ENCODE data around the gene TPT1.

TPT1 gene

DNA sequence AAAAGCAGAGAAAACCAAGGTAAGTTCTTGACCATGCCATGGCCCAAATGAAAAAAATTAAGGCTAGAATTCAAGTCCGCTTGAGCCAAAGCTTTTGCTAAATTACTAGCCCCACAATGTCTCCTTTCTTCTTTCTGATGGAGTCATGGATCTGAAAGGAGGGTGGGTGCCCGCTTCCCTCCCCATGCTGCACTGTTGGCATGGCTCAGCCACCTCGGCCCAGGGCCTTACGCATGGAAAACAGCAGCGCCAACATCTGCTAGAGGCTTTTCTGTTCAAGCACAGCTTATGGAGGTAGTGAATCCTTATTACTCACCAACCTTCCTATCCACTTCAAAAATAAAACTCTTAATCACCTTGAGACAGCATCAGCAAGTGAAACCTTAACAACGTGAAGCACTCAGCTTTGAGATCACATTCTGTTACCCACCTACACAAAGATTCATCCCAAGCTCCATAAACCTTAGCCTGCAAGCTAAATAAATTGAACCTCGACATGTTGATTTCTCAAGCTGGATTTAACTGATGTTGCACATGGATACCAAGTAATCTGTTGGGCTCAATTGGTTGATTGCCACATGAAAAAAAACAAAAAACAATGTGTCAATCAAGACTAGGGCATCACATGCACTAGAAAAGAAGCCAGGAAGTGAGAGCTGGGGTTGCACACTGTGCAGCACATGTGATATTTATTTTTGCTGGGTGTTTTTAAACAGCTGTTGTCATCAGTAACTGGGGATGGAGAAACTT is 43.4 kb downstream of the TPT1 start:
- no peak overlapping the region for H3K4me3 ChIP-seq (ENCODE audit: low read length)
- no peak for DNase-seq (ENCODE audit: low read depth)
- TF ChIP-seq, protein P1, sequence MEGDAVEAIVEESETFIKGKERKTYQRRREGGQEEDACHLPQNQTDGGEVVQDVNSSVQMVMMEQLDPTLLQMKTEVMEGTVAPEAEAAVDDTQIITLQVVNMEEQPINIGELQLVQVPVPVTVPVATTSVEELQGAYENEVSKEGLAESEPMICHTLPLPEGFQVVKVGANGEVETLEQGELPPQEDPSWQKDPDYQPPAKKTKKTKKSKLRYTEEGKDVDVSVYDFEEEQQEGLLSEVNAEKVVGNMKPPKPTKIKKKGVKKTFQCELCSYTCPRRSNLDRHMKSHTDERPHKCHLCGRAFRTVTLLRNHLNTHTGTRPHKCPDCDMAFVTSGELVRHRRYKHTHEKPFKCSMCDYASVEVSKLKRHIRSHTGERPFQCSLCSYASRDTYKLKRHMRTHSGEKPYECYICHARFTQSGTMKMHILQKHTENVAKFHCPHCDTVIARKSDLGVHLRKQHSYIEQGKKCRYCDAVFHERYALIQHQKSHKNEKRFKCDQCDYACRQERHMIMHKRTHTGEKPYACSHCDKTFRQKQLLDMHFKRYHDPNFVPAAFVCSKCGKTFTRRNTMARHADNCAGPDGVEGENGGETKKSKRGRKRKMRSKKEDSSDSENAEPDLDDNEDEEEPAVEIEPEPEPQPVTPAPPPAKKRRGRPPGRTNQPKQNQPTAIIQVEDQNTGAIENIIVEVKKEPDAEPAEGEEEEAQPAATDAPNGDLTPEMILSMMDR (conservative IDR thresholded peaks at IDR 0.05; ENCODE audit: low read length): no peak

DNA sequence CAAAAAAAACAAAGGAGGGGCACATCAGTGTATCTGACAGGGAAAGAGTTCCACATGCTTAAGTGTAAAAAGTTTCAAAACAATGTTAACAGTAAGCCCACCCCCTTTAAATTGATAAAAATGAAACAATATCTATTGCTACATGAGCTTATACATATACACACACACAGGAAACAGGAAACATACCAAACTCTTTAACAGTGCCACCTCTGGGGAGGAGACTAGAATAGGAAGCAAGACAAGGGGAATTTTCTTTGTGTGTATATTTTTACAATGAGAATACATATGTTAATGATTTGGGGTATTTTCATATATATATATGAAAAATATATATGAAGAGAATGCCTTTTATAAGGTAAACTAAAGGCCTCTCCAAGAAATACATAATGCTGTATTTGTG is 44.7 kb downstream of the TPT1 start:
- TF ChIP-seq, protein P1 (conservative IDR thresholded peaks at IDR 0.05; ENCODE audit: low read length): no peak
- DNase-seq (ENCODE audit: low read depth): no peak
- no peak overlapping the region for H3K4me3 ChIP-seq (ENCODE audit: low read length)

DNA sequence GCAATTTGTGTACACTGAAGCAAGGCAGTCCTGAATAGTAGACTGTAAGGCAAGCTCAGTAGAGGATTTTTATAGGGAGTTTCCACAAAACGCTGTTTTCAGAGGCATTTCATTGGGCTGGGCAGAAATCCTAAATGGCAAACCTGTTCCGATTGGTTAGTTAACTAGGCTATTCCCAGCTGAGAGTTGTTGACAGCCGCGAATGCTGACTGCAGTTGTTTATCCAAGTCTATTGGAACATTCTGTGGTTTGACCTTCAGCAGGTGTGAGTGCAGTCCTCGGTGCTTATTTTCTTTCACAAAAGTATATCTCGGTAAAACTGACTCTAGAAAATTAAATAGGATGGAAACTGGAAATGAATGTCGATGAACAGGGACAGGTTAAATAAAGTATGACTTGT is 45.4 kb downstream of the TPT1 start:
- no peak overlapping the region for H3K4me3 ChIP-seq (ENCODE audit: low read length)
- TF ChIP-seq, protein P1 (conservative IDR thresholded peaks at IDR 0.05; ENCODE audit: low read length): no peak
- DNase-seq (ENCODE audit: low read depth): no peak

DNA sequence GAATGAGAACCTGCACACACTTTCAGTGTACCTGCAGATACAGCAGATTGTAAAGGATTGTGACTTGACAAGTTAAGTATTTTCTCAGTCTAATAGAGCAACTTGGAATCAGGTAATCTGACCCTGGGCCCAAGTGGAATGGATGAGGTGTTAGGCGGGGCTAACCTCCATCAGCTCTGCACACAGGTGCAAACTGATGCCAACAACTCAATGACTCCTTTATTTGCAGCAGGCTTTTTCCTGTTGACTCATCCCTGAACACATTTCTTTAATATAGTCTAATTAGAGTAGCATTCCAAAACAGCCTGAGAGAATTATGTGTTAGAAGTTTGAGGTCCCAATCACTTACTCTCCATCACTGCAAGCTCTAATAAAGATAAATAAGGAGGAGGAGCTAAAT is 48.8 kb downstream of the TPT1 start:
- DNase-seq (ENCODE audit: low read depth): peak; percentile 35
- H3K4me3 ChIP-seq (ENCODE audit: low read length): no peak overlapping the region
- TF ChIP-seq, protein P1 (conservative IDR thresholded peaks at IDR 0.05; ENCODE audit: low read length): no peak

DNA sequence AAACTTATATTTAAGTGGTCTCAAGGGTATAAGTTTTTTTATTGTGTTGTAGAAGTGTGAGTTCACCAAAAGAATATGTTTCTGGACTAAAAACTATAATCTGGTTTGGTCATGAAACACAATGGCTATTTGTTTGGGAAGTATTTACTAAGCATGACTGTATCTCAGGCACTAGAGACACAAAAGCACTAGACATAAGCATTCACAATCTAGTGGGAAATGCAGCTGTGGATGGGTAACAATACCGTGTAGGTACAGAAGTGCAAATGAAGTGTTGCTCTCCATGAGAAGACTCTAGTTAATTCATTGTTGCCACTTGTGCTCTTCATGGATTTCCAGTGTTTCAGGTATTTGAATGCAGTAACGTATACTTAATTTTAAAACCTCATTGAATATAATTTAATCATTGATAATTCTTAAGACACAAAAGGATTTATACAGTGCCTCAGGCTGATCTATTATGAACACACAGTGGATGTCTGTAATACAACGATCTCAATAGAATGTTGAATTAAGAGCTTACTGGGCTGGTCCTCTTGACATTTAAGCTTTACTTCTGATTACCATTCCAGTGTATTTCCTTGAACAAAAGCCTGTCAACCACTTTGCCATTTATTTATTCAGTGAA is 50.9 kb downstream of the TPT1 start:
- TF ChIP-seq, protein P1 (conservative IDR thresholded peaks at IDR 0.05; ENCODE audit: low read length): no peak
- H3K4me3 ChIP-seq (ENCODE audit: low read length): no peak overlapping the region
- DNase-seq (ENCODE audit: low read depth): no peak
